K562 (cell line): ENCODE data around the gene NOS1. TPM values are rescaled to one million over a fixed set of nuclear protein-coding genes. Genes with fewer than 3 reads are reported as not detected.
A peak's percentile ranks its signal among the peaks of the same experiment; 100 is the strongest.

ENCODE experiments used
- BDP1 ChIP-seq: IDR thresholded peaks from 3 replicates; pipeline ENCODE4 v1.6.1; 2011; ENCODE audit not compliant: insufficient read length, insufficient read depth
- EP400 ChIP-seq: fragments of 450-650 bp; IDR thresholded peaks from 2 replicates; pipeline ENCODE4 v1.6.1; 2017; ENCODE audit warnings: antibody characterized with exemption, mild to moderate bottlenecking, moderate library complexity
- HCFC1 ChIP-seq: IDR thresholded peaks from 2 replicates; pipeline ENCODE4 v1.6.1; 2012; ENCODE audit warnings: low read depth, low read length, improper control_type of control experiment
- HDAC1 ChIP-seq, 2 experiments: fragments of 450-650 bp; IDR thresholded peaks; 2 replicates each; pipeline ENCODE4 v1.6.1; 2016 to 2017; ENCODE audit warnings: inconsistent platforms in 1 of 2, mild to moderate bottlenecking in 1 of 2, moderate library complexity in 1 of 2
- HNRNPLL ChIP-seq: fragments of 200-400 bp; formaldehyde crosslinking; IDR thresholded peaks from 2 replicates; pipeline ENCODE4 v1.6.1; 2017; ENCODE audit warnings: low read length, low read depth, mild to moderate bottlenecking; ENCODE audit not compliant: poor library complexity, severe bottlenecking
- KDM5B ChIP-seq: fragments of 200-600 bp; sonication (generic); IDR thresholded peaks from 2 replicates; pipeline ENCODE4 v1.6.1; 2012; ENCODE audit warnings: low read depth, mild to moderate bottlenecking, moderate library complexity, low read length, control low read depth, inconsistent platforms; ENCODE audit not compliant: insufficient replicate concordance
- MEF2D ChIP-seq: conservative IDR thresholded peaks from 2 replicates; pipeline ENCODE4 v1.6.1; 2016; ENCODE audit warnings: low read depth, missing genetic modification characterization, missing compliant biosample characterization
- NR4A1 ChIP-seq, 2 experiments: fragments of 250-450 bp in 1 of 2; fragments of 450-650 bp in 1 of 2; sonication (Bioruptor Pico) in 1 of 2; IDR thresholded peaks; 2 replicates each; pipeline versions ENCODE4 v1.4.0 to v1.6.1; 2016 to 2020; ENCODE audit warnings: mild to moderate bottlenecking in 2 of 2, missing compliant biosample characterization in 1 of 2, missing genetic modification characterization in 1 of 2, moderate library complexity in 1 of 2
- PHF21A ChIP-seq: fragments of 450-650 bp; IDR thresholded peaks from 2 replicates; pipeline ENCODE4 v1.6.1; 2017; ENCODE audit warnings: low read depth, borderline replicate concordance
- RB1 ChIP-seq: fragments of 450-650 bp; IDR thresholded peaks from 2 replicates; pipeline ENCODE4 v1.6.1; 2017; ENCODE audit warnings: low read depth, mild to moderate bottlenecking
- SETDB1 ChIP-seq: IDR thresholded peaks from one replicate; pipeline ENCODE4 v1.6.1; 2012; ENCODE audit warnings: low read length, control low read depth, inconsistent platforms
- SOX6 ChIP-seq: fragments of 450-650 bp; IDR thresholded peaks from 2 replicates; pipeline ENCODE4 v1.6.1; 2014; ENCODE audit warnings: mild to moderate bottlenecking
- SRSF1 ChIP-seq: fragments of 200-400 bp; formaldehyde crosslinking; IDR thresholded peaks from 2 replicates; pipeline ENCODE4 v1.6.1; 2017; ENCODE audit warnings: mild to moderate bottlenecking, low read depth, low read length, moderate library complexity
- SRSF7 ChIP-seq: fragments of 200-400 bp; formaldehyde crosslinking; optimal IDR thresholded peaks from 2 replicates; pipeline ENCODE3; 2017; ENCODE audit warnings: mild to moderate bottlenecking, low read depth, low read length
- U2AF1 ChIP-seq: fragments of 200-400 bp; formaldehyde crosslinking; optimal IDR thresholded peaks from 2 replicates; pipeline ENCODE3; 2017; ENCODE audit warnings: mild to moderate bottlenecking, low read depth, low read length, moderate library complexity
- ZNF165 ChIP-seq: fragments of 250-450 bp; sonication (Bioruptor Pico); IDR thresholded peaks from 2 replicates; pipeline ENCODE4 v1.4.0; 2020; ENCODE audit warnings: borderline replicate concordance
- ZNF253 ChIP-seq: fragments of 250-450 bp; sonication (Bioruptor Pico); conservative IDR thresholded peaks from 2 replicates; pipeline ENCODE4 v1.6.1; 2021; ENCODE audit warnings: mild to moderate bottlenecking
- polyA plus RNA-seq, 8 experiments: library from polyadenylated mRNA; depleted of rRNA in 4 of 8; stranded (reverse) in 5 of 8; unstranded in 3 of 8; fragments of >200 nt; fragmentation: Nextera tagmentation in 2 of 8; fragmentation: Illumina TruSeq in 1 of 8; extraction: Ambion mirVana in 2 of 8; extraction: Trizol in 1 of 8; gene quantifications; 2 replicates each; pipeline versions ENCODE4 v1.2.1 to v1.2.3, GENCODE V29; 2011 to 2014; ENCODE audit warnings: inconsistent platforms in 1 of 8, missing spikeins in 1 of 8
- total RNA-seq, 7 experiments: library from RNA; depleted of rRNA in 6 of 7; stranded (reverse); fragments of >200 nt in 6 of 7; fragmentation: Illumina TruSeq in 2 of 7; extraction: Trizol in 2 of 7; gene quantifications; 2 replicates each; pipeline versions ENCODE4 v1.2.1 to v1.2.3, GENCODE V29; 2011 to 2021; ENCODE audit warnings: low replicate concordance in 1 of 7
- TF ChIP-seq, protein P1 (sequence below), 2 experiments: fragments of 450-650 bp; formaldehyde crosslinking in 1 of 2; IDR thresholded peaks; 2 replicates each; pipeline versions ENCODE4 v1.4.0 to v1.6.1; 2014 to 2020; ENCODE audit warnings: mild to moderate bottlenecking in 2 of 2, borderline replicate concordance in 1 of 2, low read depth in 1 of 2
- TF ChIP-seq, protein P2 (sequence below), 2 experiments: IDR thresholded peaks; 2 replicates each; pipeline ENCODE4 v1.6.1; 2011; ENCODE audit warnings: borderline replicate concordance in 1 of 2, control low read depth in 1 of 2, low read depth in 1 of 2, low read length in 1 of 2, mild to moderate bottlenecking in 1 of 2, mixed read lengths in 1 of 2, moderate library complexity in 1 of 2; ENCODE audit not compliant: insufficient read depth in 1 of 2, insufficient read length in 1 of 2, poor library complexity in 1 of 2, severe bottlenecking in 1 of 2; ENCODE audit errors: extremely low read depth in 1 of 2

NOS1 gene
- total and polyA plus RNA-seq, 9 of the 15 experiments (the other 6 are each of a cell fraction or from before 2014, with no cell fraction given): not detected

GRCh38 chr12:117190210-117190781 lies 171.1 kb downstream of the NOS1 start, which contains the start of gene FBXO21 (continued):
- TF ChIP-seq, protein P1, sequence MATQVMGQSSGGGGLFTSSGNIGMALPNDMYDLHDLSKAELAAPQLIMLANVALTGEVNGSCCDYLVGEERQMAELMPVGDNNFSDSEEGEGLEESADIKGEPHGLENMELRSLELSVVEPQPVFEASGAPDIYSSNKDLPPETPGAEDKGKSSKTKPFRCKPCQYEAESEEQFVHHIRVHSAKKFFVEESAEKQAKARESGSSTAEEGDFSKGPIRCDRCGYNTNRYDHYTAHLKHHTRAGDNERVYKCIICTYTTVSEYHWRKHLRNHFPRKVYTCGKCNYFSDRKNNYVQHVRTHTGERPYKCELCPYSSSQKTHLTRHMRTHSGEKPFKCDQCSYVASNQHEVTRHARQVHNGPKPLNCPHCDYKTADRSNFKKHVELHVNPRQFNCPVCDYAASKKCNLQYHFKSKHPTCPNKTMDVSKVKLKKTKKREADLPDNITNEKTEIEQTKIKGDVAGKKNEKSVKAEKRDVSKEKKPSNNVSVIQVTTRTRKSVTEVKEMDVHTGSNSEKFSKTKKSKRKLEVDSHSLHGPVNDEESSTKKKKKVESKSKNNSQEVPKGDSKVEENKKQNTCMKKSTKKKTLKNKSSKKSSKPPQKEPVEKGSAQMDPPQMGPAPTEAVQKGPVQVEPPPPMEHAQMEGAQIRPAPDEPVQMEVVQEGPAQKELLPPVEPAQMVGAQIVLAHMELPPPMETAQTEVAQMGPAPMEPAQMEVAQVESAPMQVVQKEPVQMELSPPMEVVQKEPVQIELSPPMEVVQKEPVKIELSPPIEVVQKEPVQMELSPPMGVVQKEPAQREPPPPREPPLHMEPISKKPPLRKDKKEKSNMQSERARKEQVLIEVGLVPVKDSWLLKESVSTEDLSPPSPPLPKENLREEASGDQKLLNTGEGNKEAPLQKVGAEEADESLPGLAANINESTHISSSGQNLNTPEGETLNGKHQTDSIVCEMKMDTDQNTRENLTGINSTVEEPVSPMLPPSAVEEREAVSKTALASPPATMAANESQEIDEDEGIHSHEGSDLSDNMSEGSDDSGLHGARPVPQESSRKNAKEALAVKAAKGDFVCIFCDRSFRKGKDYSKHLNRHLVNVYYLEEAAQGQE (IDR thresholded peaks at IDR 0.05; ENCODE audit: borderline replicate concordance): no peak
- TF ChIP-seq, protein P1 (CRISPR knock-in tag; IDR thresholded peaks at IDR 0.05; ENCODE audit: low read depth): no peak
- TF ChIP-seq SOX6 (no peak), SETDB1 (peak; percentile 38), KDM5B (peak; percentile 87), ZNF253 (no peak), BDP1 (no peak), HDAC1 (IDR thresholded peaks at IDR 0.05) (peak in 1 of 2 experiments; percentile 12; a peak in 2 of 4 replicates), HNRNPLL (peak; percentile 31), ZNF165 (peak; percentile 82; the same call in 1 of the 2 replicates), PHF21A (no peak), RB1 (peak; percentile 93), EP400 (0 out of 2 replicates have a peak, but pooled peaks have one; percentile 35), HCFC1 (peak; percentile 42; the same call in 1 of the 2 replicates), SRSF7 (no peak), MEF2D (no peak), NR4A1 (CRISPR knock-in tag; IDR thresholded peaks at IDR 0.05) (no peak), NR4A1 (tag; IDR thresholded peaks at IDR 0.05) (no peak), U2AF1 (peak; percentile 57), SRSF1 (no peak)
- TF ChIP-seq, protein P2, sequence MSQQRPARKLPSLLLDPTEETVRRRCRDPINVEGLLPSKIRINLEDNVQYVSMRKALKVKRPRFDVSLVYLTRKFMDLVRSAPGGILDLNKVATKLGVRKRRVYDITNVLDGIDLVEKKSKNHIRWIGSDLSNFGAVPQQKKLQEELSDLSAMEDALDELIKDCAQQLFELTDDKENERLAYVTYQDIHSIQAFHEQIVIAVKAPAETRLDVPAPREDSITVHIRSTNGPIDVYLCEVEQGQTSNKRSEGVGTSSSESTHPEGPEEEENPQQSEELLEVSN (IDR thresholded peaks at IDR 0.05; ENCODE audit: borderline replicate concordance in 1 of 2, extremely low read depth in 1 of 2, insufficient read depth in 1 of 2, insufficient read length in 1 of 2, low read depth in 1 of 2, low read length in 1 of 2, poor library complexity in 1 of 2, severe bottlenecking in 1 of 2): peak; percentile 45 to 66
